ENCODE measurements around the gene DOP1A. TPM values are rescaled to one million over a fixed set of nuclear protein-coding genes. Genes with fewer than 3 reads are reported as not detected.

DOP1A gene
- total and polyA plus RNA-seq, 2 of the 4 experiments (the other 2 are of a cell fraction), result 6.0 to 32.4 TPM

DNA sequence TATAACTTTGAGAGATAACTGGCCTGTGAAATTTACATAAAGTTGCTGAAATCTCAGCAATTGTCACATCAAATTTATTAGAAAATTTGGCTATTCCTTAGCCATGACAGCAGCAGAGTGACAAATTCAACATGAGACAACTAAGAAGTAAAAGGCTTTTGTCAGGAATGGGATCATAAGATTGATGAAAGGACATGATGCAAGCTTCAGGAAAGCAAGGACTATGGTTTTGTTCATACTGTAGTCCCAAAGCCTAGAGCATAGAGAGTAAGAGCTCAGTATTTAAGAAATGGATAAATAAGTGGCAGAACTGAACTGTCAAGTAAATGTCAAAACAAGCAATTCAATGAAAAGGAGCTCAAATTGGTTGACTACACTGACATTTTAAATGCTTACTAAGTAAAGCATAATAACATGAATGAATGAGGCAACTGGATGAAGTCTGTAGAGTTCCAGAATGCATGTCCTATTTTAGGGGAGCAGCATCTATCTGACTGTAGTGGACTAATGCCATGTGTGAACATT lies 113.0 kb downstream of the DOP1A start:
- ATAC-seq (ENCODE audit: low read depth) (no peak), DNase-seq (no peak)
- H3K36me3 ChIP-seq (ENCODE audit: control insufficient read depth, insufficient read depth, low read length), result peaks cover 44% of the 10 kb centered on the region
- no peak overlapping the region for H2BK120ac ChIP-seq (ENCODE audit: low read depth, low read length)
- no peak overlapping the region for H2BK15ac ChIP-seq (ENCODE audit: low read depth, low read length)
- peaks cover 7% of the 10 kb centered on the region for H3K4me1 ChIP-seq (ENCODE audit: control insufficient read depth, insufficient read depth, low read length)
- no peak for TF ChIP-seq MXI1 (IDR thresholded peaks at IDR 0.05; ENCODE audit: borderline replicate concordance, low read depth, low read length)
- no peak for TF ChIP-seq RFX5 (IDR thresholded peaks at IDR 0.05; ENCODE audit: low read depth, low read length)
- no peak for TF ChIP-seq NFE2L2 (IDR thresholded peaks at IDR 0.05; ENCODE audit: low read depth, low read length)
- no peak for TF ChIP-seq RAD21 (IDR thresholded peaks at IDR 0.05; ENCODE audit: low read length)
- TF ChIP-seq, protein P1, sequence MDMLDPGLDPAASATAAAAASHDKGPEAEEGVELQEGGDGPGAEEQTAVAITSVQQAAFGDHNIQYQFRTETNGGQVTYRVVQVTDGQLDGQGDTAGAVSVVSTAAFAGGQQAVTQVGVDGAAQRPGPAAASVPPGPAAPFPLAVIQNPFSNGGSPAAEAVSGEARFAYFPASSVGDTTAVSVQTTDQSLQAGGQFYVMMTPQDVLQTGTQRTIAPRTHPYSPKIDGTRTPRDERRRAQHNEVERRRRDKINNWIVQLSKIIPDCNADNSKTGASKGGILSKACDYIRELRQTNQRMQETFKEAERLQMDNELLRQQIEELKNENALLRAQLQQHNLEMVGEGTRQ (IDR thresholded peaks at IDR 0.05; ENCODE audit: low read depth, low read length), result no peak
- no peak for TF ChIP-seq BHLHE40 (IDR thresholded peaks at IDR 0.05; ENCODE audit: low read depth, low read length)
- TF ChIP-seq RCOR1 (IDR thresholded peaks at IDR 0.05; ENCODE audit: insufficient replicate concordance, low read length), result no peak
- no peak for TF ChIP-seq SMC3 (IDR thresholded peaks at IDR 0.05; ENCODE audit: low read depth, low read length)
- TF ChIP-seq, protein P2, sequence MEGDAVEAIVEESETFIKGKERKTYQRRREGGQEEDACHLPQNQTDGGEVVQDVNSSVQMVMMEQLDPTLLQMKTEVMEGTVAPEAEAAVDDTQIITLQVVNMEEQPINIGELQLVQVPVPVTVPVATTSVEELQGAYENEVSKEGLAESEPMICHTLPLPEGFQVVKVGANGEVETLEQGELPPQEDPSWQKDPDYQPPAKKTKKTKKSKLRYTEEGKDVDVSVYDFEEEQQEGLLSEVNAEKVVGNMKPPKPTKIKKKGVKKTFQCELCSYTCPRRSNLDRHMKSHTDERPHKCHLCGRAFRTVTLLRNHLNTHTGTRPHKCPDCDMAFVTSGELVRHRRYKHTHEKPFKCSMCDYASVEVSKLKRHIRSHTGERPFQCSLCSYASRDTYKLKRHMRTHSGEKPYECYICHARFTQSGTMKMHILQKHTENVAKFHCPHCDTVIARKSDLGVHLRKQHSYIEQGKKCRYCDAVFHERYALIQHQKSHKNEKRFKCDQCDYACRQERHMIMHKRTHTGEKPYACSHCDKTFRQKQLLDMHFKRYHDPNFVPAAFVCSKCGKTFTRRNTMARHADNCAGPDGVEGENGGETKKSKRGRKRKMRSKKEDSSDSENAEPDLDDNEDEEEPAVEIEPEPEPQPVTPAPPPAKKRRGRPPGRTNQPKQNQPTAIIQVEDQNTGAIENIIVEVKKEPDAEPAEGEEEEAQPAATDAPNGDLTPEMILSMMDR (conservative IDR thresholded peaks at IDR 0.05; ENCODE audit: low read depth, low read length), result no peak
- TF ChIP-seq CHD1 (IDR thresholded peaks at IDR 0.05; ENCODE audit: low read depth, low read length), result no peak
- TF ChIP-seq MAFK (IDR thresholded peaks at IDR 0.05; ENCODE audit: low read depth, low read length), result no peak
- no peak for TF ChIP-seq POLR2A (IDR thresholded peaks at IDR 0.05; ENCODE audit: low read depth, low read length)
- TF ChIP-seq CEBPB (IDR thresholded peaks at IDR 0.05; ENCODE audit: low read depth, low read length), result no peak
- TF ChIP-seq FOS (IDR thresholded peaks at IDR 0.05; ENCODE audit: low read depth, low read length), result no peak
- TF ChIP-seq, protein P3, sequence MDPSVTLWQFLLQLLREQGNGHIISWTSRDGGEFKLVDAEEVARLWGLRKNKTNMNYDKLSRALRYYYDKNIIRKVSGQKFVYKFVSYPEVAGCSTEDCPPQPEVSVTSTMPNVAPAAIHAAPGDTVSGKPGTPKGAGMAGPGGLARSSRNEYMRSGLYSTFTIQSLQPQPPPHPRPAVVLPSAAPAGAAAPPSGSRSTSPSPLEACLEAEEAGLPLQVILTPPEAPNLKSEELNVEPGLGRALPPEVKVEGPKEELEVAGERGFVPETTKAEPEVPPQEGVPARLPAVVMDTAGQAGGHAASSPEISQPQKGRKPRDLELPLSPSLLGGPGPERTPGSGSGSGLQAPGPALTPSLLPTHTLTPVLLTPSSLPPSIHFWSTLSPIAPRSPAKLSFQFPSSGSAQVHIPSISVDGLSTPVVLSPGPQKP (IDR thresholded peaks at IDR 0.05; ENCODE audit: borderline replicate concordance, low read depth, low read length), result no peak
- peaks cover 36 to 50% of the 10 kb centered on the region in 2 experiments for H3K79me1 ChIP-seq (ENCODE audit: low read depth in 1 of 2, low read length in 2 of 2)
- no peaks in the 10 kb centered on the region for H3K27me3 ChIP-seq (ENCODE audit: control insufficient read depth, insufficient read depth, low read length)
- no peaks in the 10 kb centered on the region for H3K9me3 ChIP-seq (ENCODE audit: control insufficient read depth, insufficient read depth, low read length)
- H3K56ac ChIP-seq (ENCODE audit: extremely low read depth, insufficient read depth, low read length), result no peak overlapping the region
- no peak overlapping the region for H4K91ac ChIP-seq (ENCODE audit: insufficient read depth, low read depth, low read length)
- intact Hi-C loops (cut with micrococcal nuclease) (no loop called here), dilution Hi-C loops (cut with HindIII; ENCODE audit: low sequenced_read_pairs, unreplicated experiment) (no loop called here), in situ Hi-C loops (cut with MboI; ENCODE audit: low sequenced_read_pairs) (no loop called here)
- no peak overlapping the region for H4K5ac ChIP-seq (ENCODE audit: low read depth, low read length)
- H3K4me2 ChIP-seq (ENCODE audit: low read depth, low read length), result no peak overlapping the region
- H2AK5ac ChIP-seq (ENCODE audit: low read depth, low read length), result no peak overlapping the region
- H2AFZ ChIP-seq (replicated peaks; ENCODE audit: low read length, poor library complexity), result no peak overlapping the region
- no peak overlapping the region for H4K8ac ChIP-seq (ENCODE audit: low read depth in 2 of 2, low read length in 2 of 2)
- H2BK20ac ChIP-seq (ENCODE audit: low read depth, low read length), result no peak overlapping the region
- H3K27ac ChIP-seq (ENCODE audit: insufficient read depth, low read length), result no peak overlapping the region
- POLR2A ChIA-PET (ENCODE audit: unreplicated experiment), result no interaction called here
- no peak overlapping the region for H3K18ac ChIP-seq (ENCODE audit: low read depth, low read length)
- H3K9me1 ChIP-seq (ENCODE audit: insufficient read depth, low read length), result peaks cover 3% of the 10 kb centered on the region; the same call in 1 of the 2 replicates
- H3K9ac ChIP-seq (ENCODE audit: low read depth, low read length), result no peak overlapping the region
- H2AK9ac ChIP-seq (replicated peaks; ENCODE audit: low read depth, low read length, poor library complexity), result no peak overlapping the region
- no peak overlapping the region for H3K4ac ChIP-seq (ENCODE audit: low read depth, low read length)
- H3K4me3 ChIP-seq (ENCODE audit: insufficient read depth, low read depth, low read length), result no peak overlapping the region
- no peak overlapping the region for H3K23ac ChIP-seq (ENCODE audit: low read depth, low read length)
- CTCF ChIA-PET, result interaction anchor here (0.8 kb wide), 1 partner anchor 8 kb away, joined by 3 read pairs; no protein-coding TSS in a partner anchor
- peaks cover 35% of the 10 kb centered on the region; the same call in 1 of the 2 replicates for H4K20me1 ChIP-seq (ENCODE audit: insufficient read depth, low read length)
- no peak overlapping the region for H3K14ac ChIP-seq (replicated peaks; ENCODE audit: low read depth, low read length)
- no TSS peak for BruUV-seq (replicated peaks)
- H2BK5ac ChIP-seq (ENCODE audit: low read depth, low read length, poor library complexity, severe bottlenecking), result no peak overlapping the region

Measured in IMR-90 (cell line).